SIG-M5 (cell line): ENCODE measurements around the gene PTPA.

Experiments used
- DNase-seq: peaks from one replicate; lab custom pipeline; 2025; lab: John Stamatoyannopoulos, UW

PTPA gene

DNA sequence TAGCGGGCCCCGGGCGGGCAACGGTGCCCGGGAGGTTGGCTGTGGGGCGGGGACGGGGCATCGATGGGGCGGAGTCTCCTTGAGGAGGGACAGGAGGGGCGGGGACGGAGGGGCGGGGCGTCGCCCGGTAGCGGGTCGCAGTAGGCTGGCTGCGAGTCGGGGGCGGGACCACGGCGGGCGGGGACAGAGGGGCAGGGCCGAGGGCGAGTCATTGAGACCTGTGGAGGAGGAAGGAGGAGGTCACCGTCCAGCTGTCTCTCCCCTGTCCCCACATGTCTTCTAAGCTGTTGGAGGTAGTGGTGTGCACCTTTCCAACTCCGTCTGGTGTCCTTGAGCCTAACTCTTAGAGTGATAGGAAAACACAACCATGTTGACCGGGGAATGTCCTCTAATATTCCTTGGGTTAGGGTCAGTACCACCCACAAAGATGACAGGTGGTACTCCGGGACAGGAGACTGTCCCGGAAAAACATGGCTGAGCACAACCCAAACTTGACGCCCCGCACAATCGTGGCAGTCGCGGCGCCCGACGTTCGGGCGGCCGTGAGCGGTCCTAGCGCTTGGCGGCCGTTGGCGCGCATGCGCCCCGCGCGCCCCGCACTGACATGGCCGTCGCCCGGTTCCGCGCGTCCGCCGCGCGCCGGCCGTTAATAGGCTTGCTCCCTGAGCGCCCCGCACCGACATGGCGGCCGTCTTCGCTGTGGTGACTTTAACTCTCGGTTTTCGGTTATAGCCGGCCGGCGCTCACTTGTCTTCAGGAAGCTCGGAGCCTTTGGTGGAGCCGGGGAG is at the start of gene PTPA, which contains the start of gene CRAT:
Gene PTPA, plus strand, starts transcription at position 676 of the 788 bp plus-strand sequence. CDS start 186 bp downstream, outside the sequence.
Gene CRAT, minus strand, starts transcription at position 54 of the 788 bp plus-strand sequence. CDS start 284 bp downstream, outside the sequence.
- DNase-seq: no peak

DNA sequence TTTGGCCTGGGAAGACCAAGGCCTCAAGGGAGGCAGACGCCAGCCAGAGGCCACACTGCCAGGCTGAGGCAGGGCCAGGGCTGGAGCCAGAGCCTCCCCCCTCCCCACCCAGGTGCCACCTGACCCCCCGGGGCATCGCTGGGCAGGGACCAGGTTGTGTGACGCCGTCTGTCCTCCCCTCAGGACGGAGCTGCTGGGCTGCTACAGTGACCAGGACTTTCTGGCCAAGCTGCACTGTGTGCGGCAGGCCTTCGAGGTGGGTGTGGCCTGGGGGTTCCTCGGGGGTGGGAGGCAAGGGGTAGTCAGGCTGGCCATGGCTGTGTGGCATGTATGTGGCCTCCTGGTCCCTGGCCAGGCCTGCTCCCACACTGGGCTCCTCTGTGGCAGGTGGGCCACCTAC is 48.2 kb upstream of the PTPA start:
- DNase-seq: no peak

DNA sequence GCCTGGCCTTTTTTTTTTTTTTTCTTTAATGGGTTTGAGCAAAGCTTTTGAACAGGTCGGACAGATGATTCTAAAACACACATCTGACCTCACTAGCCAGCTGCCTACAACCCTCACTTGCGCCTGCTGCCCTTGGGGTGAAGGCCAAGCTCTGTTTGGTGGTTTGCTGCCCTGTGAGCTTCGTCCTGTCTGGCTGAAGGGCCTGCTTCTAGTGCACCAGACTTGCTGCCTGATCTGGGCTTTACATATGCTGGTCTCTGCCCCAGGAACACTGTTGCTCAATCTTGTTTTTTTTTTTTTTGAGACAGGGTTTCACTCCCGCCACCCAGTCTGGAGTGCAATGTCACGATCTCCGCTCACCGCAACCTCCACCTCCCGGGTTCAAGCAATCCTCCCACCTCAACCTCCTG is 46.7 kb upstream of the PTPA start:
- DNase-seq: no peak

DNA sequence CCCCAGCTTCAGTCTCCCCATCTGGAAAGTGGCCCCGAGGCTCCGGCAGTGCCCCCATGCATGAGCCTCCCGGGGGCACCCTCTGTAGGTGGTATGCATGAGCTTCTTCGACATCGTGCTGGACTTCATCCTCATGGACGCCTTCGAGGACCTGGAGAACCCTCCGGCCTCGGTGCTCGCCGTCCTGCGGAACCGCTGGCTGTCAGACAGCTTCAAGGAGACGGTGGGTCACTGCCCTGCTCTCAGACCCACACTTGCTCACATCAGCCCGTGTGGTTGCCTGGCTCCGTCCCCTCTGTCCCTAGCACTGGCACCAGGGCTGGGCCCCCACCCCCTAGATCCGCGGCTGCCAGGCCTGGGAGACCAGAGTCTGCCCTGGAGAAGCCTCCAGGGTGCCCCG is 43.1 kb upstream of the PTPA start:
- no peak for DNase-seq

DNA sequence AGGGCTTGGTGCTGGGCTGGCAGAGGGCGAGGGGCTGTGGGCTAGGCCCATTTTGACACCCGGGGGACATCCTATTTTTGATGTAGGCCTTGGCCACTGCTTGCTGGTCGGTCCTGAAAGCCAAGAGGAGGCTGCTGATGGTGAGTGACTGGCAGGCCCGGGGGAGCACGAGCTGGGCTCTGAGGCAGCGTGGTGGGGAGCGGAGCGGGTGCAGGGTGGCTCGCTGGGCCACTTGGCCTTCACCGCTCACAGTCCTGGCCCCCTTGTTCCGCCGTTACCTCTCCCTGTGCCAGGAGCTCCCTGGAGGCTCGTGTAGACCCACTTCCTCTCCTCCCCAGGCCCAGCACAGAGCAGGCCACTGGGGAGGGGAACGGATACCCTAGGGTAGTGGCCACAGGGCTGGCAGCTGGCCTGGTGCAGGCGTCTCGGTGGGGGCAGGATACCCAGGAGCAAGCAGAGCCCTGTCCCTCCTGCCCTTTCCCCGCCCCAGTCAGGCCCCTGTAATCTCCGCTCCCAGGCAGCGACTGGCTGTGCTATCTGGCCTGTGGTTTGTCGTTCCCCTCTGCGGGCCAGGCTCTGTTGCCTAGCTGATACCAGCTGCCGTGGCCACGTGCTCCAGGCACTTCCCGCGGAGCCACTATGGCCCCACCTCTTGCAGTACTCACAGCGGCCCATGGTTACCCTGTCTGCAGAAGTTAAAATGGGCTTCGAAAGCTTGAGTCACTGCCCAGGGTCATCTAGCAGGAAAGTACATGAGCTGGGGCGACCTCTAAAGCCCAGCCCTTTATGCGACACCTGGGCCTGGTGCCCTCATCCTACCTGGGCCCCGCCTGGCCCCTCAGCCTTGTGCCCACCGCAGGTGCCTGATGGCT is 42.0 kb upstream of the PTPA start:
- no peak for DNase-seq

DNA sequence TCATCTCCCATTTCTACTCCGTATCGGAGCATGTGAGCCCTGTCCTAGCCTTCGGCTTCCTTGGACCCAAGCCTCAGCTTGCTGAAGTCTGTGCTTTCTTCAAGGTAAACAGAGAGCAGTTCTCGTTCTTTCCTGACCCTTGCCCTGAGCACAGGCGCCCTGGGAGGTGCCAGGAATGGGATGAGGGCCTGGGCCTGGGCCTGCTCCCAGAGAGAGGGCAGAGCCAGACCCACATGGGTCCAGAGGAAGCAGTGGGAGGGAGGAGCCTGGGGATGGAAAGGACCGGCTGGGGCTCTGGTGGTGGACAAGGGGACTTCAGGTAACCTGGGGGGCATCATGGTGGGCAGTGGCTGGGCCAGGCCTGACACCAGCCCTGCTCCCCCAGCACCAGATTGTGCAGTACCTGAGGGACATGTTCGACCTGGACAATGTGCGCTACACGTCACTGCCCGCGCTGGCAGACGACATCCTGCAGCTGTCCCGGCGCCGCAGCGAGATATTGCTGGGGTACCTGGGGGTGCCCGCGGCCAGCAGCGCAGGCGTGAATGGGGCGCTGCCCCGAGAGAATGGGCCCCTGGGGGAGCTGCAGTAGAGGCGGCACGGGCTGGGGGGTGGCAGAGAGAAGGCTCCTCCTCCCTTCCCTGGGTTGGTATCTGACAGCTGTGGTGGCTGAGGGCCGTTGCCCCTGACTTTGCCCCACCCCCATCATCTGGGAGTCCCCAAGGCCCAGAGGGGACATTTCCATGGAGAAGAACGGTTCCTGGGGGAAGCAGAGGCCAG is 41.2 kb upstream of the PTPA start:
- DNase-seq: no peak

DNA sequence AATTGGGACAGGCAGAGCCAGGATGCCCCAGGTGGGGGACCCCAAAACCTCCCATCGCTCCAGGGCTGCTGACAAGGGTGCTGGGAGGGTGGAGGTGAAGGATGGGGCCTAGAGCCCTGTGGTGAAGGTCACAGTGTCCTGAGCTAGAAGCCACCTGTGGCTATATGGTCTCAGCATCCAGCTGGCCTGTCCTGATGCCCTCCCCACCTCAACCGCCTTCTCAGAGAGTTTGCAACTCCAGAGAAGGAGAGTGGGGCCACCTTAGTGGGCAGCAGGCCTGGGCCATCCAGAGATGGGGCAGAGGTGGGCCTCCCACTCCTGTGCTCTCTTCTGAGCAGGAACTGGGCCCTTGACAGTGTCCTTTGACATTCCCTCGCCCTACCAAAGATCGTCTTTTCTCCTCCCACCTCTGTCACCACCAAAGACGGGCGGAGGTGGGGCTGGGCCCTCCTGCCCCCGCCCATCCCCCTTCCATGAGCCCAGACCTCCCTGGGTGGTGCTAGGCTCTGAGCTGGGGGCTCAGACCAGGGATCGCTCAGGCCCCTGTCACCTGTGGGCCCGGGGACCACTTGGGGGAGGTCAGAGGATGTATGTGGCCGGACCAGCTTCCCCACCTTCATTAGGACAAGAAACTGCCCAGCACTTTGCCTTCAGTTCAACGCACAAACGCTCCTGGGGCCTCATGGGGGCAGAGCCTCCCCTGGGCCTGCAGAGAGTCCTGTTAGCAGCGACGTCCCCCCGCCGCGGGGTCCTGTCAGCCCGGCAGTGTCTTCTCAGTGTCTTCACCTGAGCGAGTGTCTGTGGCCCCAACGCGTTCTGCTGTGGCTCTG is 40.3 kb upstream of the PTPA start:
- no peak for DNase-seq

DNA sequence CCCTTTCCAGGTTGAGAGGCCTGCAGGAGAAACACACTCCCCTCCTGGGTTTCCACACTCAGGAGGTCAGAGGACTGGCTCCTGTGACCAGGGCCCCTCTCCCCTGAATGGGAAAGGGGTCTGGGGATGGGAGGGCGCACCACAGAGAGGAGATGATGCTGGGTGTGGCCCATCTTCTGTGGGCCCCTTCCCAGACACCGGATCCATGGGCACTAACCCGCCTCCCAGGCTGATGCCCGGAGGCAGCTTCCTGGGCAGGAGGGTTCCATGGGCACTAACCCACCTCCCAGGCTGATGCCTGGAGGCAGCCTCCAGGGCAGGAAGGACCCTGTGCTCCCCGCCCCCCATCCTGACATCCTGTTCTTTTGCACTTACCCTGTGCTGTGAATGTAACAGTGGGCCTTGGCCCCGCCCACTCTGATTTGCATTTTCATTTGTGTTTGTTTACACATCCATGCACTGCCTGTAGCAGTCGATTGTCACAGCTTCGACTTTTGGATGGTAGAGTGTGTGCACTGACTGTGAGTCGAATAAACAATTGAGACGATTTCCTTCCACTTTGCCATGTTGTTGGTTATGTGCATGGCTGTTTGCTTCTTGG is 39.6 kb upstream of the PTPA start:
- DNase-seq: no peak

DNA sequence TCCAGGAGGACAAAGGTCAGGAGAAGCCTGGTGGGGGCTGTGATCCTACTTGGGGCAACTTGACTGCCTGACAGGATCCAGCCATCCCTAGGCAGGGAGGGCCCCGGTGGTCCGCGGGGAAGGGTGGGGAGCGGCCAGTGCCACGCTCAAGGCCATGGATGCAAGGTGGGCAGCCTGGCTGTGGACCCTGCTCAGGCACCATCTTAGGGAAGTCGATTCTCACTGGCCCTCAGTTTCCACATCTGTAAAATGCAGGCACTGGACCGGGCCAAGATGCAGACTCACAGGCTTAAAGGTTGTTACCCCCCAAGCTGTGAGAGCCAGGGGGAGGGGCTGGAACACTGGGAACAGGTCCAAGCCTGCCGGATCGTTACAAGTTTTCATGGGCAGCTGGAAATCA is 39.0 kb upstream of the PTPA start:
- no peak for DNase-seq

DNA sequence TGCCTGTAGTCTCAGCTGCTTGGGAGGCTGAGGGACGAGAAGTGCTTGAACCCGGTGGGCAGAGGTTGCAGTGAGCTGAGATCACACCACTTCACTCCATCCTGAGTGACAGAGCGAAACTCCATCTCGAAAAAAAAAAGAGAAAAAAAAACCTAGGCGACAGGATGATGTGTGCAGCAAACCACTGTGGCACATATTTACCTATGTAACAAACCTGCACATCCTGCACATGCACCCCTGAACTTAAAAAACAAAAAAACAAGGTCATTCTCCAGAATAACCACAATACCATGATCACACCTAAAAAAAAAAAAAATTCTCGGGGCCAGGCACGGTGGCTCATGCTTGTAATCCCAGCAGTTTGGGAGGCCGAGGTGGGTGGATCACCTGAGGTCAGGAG is 37.8 kb upstream of the PTPA start:
- no peak for DNase-seq

DNA sequence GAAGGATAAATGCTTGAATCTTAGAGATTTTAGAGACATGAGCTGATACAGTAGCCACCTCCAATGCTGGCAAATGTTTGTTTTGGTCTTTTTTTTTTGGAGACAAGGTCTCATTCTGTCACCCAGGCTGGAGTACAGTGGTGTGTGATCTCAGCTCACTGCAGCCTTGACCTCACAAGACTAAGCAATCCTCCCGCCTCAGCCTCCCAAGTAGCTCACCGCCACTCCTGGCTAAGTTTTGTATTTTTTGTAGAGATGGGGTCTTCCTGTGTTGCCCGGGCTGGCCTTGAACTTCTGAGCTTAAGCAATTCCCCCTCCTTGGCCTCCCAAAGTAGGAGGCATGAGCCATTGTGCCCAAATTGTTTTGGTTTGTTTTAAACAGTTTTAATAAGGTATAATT is 37.1 kb upstream of the PTPA start:
- DNase-seq: no peak

DNA sequence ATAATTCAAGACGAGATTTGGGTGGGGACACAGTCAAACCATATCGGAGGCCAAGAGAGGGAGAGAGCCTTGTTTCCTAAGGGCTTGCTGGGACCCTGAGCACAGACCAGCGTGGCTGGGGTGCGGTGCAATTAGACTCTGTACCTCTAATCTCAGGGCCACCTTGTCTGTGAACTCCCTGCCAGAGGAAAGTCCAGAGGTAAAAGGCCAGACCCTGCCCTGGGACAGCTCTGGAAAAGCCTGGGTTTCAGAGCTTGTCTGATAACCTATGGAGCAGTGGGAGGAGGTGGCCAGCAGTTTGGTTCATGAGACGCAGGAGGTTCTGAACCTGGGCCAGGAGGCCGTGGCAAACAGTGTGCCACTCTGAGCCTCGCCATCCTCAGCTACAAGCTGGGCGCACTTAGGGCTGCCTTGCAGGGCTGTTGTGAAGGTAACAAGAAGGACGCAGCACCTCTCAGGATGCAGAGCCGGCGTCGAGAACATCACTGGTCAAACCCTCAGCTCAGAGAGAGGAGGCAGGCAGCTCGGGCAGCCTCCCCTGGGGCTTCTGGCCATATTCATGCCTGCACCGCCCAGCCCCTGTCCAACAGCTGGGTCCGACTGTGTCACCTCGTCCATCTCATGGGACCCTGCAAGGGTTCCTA is 35.1 kb upstream of the PTPA start:
- no peak for DNase-seq

DNA sequence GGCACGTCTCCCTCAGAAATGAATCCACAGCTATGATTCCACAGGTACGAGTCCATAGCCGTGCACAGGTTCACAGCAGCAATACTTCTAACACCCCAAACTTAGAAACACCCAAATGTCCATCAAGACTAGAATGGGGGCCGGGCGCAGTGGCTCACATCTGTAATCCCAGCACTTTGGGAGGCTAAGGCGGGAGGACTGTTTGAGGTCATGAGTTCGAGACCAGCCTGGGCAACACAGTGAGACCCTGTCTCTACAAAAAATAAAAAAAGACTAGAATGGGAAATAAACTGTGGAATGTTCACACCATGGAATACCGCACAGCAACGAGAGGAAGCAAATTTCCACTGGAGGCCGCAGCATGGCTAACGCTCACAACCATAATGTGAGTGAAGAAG is 34.6 kb upstream of the PTPA start:
- DNase-seq: no peak

DNA sequence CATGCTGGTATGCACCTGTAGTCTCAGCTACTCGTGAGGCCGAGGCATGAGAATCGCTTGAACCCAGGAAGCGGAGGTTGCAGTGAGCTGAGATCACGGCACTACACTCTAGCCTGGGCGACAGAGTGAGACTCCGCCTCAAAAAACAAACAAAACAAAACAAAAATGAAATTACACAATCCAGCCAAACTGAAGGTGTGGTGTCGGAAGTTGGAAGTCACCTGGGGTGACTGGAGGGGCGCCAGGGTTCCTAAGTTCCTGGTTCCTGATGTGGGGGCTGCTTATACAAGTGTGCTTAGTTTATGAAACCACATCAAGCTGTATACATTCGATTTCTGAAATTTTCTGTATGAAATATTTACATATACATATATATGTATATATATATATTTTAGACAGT is 34.0 kb upstream of the PTPA start:
- DNase-seq: no peak

DNA sequence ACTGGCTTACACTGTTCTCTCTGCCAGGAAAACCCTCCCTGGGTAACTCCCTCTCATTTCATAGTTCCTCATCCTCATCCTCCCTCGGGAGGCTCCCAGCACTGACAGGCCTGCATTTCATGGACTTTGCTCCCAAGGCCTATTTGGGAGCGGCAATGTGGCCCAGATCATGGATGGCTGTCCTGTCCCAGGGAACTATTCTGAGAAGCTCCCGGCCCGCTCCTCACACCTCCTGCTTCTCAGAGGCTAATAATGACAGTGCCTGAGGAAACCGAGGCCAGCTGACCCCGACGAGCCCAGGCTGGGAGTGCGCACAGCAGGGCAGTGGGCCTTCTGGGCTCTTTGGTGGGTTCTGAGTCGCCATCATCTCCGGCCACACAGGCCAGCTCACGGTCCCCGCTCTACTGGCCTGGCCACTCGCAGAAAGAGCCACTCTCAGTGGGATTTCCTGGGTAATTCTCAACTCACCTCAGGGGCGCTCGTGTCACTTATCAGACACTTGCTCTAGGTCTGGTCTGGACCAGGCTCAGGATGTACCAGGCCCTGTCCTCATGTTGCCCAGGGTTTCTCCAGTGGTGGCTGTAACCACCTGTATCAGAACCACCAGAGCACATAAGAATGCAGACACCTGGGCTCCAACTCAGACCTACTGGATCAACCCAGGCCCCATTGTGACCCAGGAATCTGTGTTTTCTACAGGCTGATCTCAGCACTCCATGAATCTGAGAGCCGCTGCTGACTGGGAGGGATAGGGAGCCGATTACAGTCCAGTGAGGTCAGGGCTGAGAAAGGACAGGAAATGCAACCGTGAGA is 32.3 kb upstream of the PTPA start:
- no peak for DNase-seq

DNA sequence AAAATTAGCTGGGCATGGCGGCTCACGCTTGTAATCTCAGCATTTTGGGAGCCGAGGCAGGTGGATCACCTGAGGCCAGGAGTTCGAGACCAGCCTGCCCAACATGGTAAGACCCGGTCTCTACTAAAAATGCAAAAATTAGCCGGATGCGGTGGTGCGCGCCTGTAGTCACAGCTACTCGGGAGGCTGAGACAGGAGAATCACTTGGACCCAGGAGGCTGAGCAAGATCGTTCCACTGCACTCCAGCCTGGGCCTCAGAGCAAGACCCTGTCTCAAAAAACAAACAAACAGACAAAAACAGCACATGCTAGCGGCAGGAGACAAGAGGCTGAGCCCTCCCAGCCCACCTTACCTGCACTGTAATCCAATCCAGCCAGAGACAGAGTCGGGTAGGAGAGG is 31.4 kb upstream of the PTPA start:
- no peak for DNase-seq

DNA sequence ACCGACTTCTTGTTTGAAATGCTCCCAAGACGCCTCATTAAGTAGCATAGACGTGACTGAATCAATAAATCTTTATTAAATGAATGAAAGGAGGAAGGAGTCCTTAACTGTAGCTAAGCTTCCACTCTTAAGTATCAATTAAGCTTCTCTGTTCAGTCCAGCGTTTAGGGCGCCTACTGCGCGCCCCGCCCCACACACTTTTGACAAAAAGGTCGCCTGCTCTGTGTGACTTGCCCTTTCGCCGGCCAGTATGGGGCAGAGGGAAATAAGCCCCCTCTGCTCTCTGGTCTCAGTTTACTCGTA is 31.0 kb upstream of the PTPA start:
- DNase-seq: no peak

DNA sequence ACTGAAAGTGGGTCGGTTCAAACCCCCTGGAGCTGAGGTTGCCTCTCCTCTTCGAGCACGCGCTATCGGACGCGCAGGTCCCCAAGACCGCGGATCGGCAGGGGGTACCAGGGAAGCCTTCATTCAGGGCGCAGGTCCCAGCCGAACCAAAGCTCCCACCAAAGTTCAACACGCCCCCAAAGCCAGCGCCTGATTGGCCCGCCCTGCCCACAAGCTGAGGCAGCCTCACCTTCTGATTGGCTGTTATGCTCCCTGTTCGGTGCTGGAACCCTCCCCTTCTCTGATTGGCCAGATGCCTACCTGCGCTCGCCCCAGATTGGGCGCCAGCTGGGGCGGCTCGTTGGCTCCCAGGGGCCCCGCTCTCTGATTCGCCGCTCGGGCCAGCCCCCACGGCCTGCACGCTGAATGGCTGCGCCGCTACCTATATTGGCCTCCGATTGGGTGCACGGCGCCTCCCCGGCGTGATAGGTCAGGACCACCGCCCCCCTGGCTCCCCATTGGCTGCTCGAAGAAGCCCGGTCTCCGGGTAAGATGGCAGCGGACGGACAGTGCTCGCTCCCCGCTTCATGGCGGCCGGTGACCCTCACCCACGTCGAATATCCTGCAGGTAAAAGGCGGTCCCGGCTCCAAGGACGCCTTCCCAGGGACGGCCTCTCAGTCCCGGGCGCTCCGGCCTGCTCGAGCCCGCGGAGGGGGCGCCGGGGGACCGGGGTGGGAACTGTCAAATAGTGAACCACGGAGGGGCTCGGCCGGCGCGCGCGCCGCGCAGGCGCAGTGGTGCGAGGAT is 30.4 kb upstream of the PTPA start, which contains the start of gene DOLPP1:
Gene DOLPP1, plus strand, starts transcription at position 511 of the 787 bp plus-strand sequence. Its CDS starts 21 bp downstream, at position 532.
- peak; percentile 90 for DNase-seq

DNA sequence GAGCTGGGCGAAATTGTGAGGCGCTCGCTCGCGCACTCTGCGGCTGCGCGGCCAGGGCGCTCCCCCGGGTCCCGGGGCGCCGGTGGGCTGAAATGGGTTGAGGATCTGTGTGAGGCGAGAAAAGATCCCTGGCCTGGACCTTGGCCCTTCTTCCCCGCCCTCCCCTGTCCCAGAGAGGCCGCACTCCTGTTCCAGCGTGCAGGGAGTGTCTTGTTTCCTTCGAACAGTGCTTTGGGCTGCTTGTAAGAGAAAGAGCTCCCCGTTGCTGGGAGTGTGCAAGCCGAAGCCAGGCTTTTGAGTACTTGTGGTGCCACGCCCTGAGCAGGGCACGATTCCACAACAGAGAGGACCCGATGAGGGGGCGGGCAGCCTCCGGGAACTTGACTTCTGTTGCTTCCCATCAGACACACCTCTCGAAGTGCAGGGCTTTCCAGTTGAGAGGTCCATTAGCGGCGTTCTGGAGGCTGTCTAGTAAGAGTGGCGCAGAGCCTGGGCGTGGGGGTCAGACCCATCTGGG is 29.8 kb upstream of the PTPA start:
- no peak for DNase-seq
